ENCODE measurements around the gene ZNF22. TPM values are rescaled to one million over a fixed set of nuclear protein-coding genes. Genes with fewer than 3 reads are reported as not detected.

ZNF22 gene
- total and polyA plus RNA-seq, 8 donors, result 12.6 to 21.8 (median 19.4) TPM

- intact Hi-C loops (cut with DNase I), result no loop called here
- Histone ChIP-seq H3K36me3 (no peaks in the 10 kb centered on the region), H3K4me3 (no peak overlapping the region), H3K27ac (no peak overlapping the region), H3K27me3 (no peaks in the 10 kb centered on the region), H3K9me3 (no peaks in the 10 kb centered on the region), H3K4me1 (no peaks in the 10 kb centered on the region)
- TF ChIP-seq, protein P1, sequence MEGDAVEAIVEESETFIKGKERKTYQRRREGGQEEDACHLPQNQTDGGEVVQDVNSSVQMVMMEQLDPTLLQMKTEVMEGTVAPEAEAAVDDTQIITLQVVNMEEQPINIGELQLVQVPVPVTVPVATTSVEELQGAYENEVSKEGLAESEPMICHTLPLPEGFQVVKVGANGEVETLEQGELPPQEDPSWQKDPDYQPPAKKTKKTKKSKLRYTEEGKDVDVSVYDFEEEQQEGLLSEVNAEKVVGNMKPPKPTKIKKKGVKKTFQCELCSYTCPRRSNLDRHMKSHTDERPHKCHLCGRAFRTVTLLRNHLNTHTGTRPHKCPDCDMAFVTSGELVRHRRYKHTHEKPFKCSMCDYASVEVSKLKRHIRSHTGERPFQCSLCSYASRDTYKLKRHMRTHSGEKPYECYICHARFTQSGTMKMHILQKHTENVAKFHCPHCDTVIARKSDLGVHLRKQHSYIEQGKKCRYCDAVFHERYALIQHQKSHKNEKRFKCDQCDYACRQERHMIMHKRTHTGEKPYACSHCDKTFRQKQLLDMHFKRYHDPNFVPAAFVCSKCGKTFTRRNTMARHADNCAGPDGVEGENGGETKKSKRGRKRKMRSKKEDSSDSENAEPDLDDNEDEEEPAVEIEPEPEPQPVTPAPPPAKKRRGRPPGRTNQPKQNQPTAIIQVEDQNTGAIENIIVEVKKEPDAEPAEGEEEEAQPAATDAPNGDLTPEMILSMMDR (IDR thresholded peaks at IDR 0.05), result no peak
- DNase-seq (no peak), ATAC-seq (no peak), FAIRE-seq (no peak)
These were observed 33.6 kb downstream of the ZNF22 start for GRCh38 chr10:45034301-45034700.

GRCh38 chr10:45035673-45036072 lies 35.0 kb downstream of the ZNF22 start:
- intact Hi-C loops (cut with DNase I), result no loop called here
- Histone ChIP-seq H3K27ac (no peak overlapping the region), H3K27me3 (no peaks in the 10 kb centered on the region), H3K9me3 (no peaks in the 10 kb centered on the region), H3K36me3 (no peaks in the 10 kb centered on the region), H3K4me3 (no peak overlapping the region), H3K4me1 (no peaks in the 10 kb centered on the region)
- FAIRE-seq, result no peak
- TF ChIP-seq, protein P1 (IDR thresholded peaks at IDR 0.05), result no peak
- ATAC-seq, result no peak
- DNase-seq, result no peak

DNA sequence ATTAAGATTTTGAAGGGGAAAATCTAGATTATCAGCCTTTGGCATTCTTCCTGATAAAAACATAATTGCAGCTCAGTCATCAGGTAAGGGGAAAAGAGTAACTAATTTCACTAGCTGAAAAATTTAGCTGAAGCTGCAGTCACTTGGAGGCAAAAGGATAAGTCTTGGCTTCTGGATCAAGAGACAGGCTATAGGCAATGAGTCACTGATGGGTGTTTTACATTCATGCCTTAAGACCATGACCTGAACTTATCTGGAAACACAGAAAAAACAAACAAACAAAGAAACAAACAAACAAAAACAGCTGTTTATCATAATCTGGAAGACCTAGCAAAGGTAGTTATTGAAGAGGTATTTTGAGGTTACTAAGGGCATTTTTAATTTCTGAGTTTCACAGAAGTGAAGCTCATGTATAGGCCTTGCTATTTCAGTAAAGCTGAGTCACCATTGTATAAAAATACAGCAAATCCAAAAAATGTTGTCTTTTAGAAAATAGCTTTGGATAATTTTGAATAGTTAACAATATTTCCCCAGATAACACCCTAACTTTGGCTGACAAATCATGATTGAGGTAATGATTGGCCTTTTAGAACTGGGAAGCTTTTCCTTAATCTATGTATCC lies 40.3 kb downstream of the ZNF22 start:
- H3K27me3 ChIP-seq, result no peaks in the 10 kb centered on the region
- no peaks in the 10 kb centered on the region for H3K4me1 ChIP-seq
- H3K36me3 ChIP-seq, result no peaks in the 10 kb centered on the region
- intact Hi-C loops (cut with DNase I), result no loop called here
- ATAC-seq, result no peak
- no peak for DNase-seq
- no peak overlapping the region for H3K4me3 ChIP-seq
- no peak for FAIRE-seq
- TF ChIP-seq, protein P1 (IDR thresholded peaks at IDR 0.05), result no peak
- no peaks in the 10 kb centered on the region for H3K9me3 ChIP-seq
- no peak overlapping the region for H3K27ac ChIP-seq

- intact Hi-C loops (cut with DNase I), result no loop called here
- Histone ChIP-seq H3K27me3 (no peaks in the 10 kb centered on the region), H3K36me3 (no peaks in the 10 kb centered on the region), H3K4me3 (no peak overlapping the region), H3K27ac (no peak overlapping the region), H3K4me1 (no peaks in the 10 kb centered on the region), H3K9me3 (no peaks in the 10 kb centered on the region)
- 65% methylated on average over 7 of the region's 7 CpGs for whole genome bisulfite sequencing, 2 donors
- FAIRE-seq (no peak), ATAC-seq (no peak), DNase-seq (no peak)
- TF ChIP-seq, protein P1 (IDR thresholded peaks at IDR 0.05), result no peak
These were observed 43.6 kb downstream of the ZNF22 start for GRCh38 chr10:45044290-45044689.

DNA sequence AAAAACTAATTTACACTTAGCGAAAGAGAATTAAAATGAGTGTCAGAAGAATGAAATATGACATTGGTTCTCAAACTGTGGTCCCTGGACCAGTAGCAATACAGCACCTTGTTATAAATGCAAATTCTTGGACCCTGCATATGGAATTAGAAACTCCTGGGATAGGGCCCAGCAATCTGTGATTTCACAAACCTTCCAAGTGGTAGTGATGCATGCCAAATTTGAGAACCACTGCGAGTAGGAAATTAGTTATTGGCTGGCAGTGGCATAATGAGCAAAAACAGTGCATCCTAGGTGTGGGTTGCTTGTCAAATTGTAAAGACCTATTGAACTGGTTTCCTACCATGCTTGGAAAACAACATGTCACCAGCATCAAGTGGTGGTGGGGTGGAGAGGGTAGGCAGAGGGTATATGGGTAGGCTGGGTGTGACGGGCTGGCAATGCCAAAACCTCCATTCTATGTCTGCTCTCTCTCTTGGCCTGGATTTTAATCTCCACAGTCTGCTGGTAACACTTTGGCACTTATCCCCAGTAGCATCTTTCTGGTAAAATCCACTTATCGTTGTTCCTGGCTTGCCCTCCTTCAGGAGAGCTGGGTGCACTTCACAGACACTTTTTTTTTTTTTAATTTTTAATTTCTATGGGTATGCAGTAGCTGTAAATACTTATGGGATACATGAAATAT lies 50.0 kb downstream of the ZNF22 start:
- 63 to 67% methylated on average over 4 of the region's 4 CpGs for WGBS, 2 donors
- no peaks in the 10 kb centered on the region for H3K4me1 ChIP-seq
- no peak overlapping the region for H3K27ac ChIP-seq
- no peaks in the 10 kb centered on the region for H3K9me3 ChIP-seq
- no peak for FAIRE-seq
- no peak overlapping the region for H3K4me3 ChIP-seq
- intact Hi-C loops (cut with DNase I), result no loop called here
- TF ChIP-seq, protein P1 (IDR thresholded peaks at IDR 0.05), result no peak
- no peak for DNase-seq
- ATAC-seq, result no peak
- no peaks in the 10 kb centered on the region for H3K36me3 ChIP-seq
- no peaks in the 10 kb centered on the region for H3K27me3 ChIP-seq
